T-helper 9 cell (primary cell): Measurements from ENCODE around the gene TAS2R41.
"Not testable (repeated sequence)": the region's sequence is repeated elsewhere in the genome, so short reads cannot be mapped to it uniquely, and the experiment has no call there.

Experiments used
- DNase-seq: peaks from one replicate; pipeline ENCODE4 v3.0.0-alpha.2; 2020

TAS2R41 gene

DNA sequence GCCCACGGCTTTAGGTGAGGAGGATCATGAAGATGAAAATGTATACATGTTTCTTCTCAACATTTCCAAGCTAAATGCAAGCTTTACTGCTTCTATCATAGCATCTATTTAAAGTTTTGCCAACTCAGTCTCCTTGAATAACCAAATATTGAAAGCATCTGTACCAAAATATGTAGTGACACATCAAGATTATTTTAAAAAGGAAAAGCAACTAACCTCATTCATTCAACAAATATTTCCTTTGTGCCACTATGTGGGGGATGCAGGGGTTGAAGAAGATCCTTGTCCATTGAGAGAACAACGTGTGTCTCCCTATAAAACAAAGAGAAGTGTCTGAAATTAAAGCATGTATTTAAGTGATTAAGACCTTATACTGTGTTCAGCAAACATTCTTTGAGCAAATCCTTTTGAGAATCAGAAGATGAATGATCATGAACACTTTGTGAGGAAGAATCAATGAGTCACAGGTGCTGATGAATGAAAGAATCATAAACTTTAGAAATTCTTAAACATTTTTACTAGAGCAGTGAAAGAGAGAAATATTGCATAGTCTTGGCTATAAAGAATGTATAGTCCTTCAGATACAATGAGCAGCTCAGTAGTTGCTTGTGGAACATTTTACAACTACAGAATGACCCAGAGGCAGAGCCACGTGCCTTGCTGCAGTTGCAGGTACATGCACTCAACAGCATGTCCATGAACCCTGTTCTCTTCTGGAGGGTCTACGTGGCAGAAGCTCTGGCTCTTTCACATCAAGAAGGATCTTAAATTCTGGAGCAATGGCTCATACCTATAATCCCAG lies 20.5 kb upstream of the TAS2R41 start:
- no peak for DNase-seq

DNA sequence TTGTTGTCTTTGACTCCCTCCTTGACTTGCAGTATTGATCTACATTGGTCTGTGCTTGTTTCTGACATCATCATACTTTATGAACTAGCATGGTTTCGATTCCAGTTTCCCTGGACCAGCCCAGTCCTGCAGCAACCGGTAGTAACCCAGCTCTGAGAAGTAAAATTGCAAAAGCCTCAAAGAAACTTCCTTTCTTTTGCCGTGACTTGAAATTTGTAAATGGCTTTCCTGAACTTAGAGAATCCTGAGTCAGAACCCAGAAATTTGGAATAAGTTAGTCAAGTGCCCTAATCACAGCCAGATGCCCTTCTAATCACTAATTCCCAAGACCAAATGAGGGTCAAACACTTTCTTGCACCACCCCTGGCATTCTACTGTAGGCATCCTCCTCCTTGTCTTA lies 19.4 kb upstream of the TAS2R41 start:
- DNase-seq = no peak

DNA sequence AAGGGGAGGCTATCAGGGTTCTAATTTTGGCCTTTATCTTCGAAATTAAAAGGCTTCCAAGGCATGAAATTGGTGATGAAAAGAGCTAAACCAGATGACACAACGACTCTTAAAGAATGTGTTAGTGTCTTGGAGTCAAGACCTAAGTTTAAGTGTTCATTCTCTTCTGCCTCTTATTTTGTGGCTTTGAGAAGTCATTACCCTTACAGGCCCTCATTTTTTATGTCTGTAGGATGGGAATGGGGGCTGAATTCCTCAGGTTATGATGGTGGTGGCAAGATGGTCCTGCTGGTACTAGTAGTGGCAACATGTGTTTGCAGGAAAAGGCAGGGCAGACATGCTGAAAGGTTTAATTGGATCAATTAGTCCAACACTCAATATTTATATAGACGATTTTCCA lies 19.0 kb upstream of the TAS2R41 start:
- no peak for DNase-seq

DNA sequence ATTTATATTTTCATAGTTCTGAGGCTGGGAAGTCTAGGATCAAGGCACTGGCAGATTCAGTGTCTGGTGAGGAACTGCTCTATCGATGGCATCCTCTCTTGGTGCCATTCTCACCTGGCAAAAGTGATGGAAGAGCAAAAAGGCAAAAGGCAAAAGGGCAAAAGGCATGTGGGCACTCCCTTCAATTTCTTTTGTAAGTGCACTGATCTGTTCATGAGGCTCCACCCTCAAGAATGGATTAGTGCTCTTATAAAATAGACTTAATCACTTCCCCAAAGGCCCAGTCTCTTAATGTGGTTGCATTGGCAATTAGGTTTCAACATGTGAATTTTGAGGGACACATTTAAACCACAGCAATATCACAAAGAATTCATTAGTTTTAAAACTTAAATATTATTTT lies 18.3 kb upstream of the TAS2R41 start:
- DNase-seq = no peak

DNA sequence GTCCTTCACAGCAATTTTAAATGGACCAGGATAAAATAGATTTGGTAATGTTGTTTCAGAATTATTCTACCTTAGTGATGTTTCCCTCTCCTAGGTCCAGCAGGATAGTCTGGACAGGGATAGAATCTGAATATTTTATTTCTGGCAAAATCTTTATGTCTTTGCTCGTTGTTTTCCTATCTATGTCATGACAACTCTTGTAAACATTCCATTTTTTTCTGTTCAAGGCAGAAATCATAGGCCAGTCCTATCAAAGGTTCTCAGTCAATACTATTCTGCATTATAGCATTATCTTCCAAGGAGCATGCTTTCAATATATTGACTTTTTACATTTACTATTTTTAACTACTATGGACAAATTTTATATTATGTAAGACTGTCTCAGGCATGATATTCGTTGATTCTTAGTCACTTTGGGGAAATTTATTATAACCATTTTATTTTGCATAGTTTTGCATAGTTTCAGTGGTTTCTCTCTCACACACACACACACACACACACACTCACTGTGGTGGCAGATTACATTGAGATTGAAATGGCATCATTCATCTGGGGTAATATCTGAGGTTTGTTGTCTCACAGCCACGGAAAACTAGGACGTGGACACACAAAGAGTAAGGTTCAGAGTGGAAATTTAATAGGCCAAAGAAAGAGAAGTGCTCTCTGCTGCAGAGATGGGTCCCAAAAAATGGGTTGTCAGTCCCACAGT lies 17.2 kb upstream of the TAS2R41 start:
- no peak for DNase-seq

DNA sequence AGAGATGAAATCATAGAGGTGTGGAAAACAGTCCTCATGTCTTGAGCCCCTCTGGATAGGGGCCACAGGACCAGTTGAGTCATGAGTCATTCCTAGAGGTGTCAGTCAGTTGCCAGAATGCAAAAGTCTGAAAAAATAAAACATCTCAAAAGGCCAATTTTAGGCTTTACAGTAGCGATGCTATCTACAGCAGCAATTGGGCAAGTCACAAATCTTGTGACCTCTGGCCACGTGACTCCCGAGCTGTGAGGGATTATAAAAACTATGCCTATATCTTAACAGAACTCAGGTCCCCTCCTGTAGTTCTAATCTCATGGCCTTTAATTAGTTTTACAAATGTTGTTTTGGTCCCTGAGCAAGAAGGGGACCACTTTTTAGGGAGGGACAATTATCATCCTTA lies 15.6 kb upstream of the TAS2R41 start:
- no peak for DNase-seq

DNA sequence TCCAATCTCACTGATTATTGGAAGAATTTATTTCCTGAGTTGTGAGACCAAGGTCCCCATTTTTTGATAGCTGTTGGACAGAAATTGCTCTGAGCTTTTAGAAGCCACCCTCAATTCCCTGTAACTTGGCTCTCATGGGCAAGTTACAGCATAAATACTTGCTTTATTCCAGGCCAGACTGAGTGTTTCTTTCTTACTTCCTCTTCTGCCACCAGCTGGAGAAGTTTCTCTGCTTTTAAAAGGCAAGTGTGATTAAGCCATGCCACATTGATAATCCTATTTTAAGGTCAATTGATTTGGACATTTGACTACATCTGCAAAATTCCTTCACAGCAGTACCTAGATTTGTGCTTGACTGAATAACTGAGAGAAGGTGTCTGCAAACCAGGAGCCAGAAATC lies 14.1 kb upstream of the TAS2R41 start:
- no peak for DNase-seq

DNA sequence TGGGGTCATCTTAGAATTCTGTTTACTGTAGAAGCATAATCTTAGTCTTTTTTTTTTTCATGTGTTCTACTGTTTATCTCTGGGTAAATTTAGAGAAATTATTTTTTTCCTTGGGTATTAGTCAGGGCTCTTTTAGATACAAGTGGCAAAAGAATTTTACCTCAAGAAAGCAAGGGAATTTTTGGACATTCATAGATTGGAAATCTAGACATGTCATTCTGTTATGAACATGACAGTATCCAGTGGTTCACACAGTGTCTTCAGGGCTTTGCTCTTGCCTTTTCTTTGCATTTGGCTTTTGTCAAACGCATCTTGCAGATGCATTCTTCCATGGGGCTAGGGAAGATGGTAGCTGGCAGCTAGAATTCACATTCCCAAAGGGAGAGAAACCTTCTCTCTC lies 13.7 kb upstream of the TAS2R41 start:
- DNase-seq = no peak

DNA sequence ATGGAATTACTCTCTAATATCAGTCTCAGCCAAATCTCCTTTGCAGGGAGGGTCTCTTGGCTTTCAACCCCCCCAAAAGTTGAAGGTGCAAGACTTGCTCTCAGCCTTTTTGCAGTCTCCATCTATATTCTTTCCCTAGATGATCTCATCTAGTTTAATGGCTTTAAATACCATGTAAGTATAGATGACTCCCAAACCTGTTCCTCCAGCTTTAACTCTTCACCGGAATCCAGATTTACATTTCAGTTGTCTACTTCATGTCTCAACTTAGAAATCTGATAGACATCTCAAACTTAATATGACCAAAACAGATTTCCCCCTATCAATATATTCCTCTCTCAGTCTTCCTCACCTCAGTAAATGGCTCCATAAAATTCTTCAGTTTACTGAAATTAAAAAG lies 9.9 kb upstream of the TAS2R41 start:
- DNase-seq = no peak

DNA sequence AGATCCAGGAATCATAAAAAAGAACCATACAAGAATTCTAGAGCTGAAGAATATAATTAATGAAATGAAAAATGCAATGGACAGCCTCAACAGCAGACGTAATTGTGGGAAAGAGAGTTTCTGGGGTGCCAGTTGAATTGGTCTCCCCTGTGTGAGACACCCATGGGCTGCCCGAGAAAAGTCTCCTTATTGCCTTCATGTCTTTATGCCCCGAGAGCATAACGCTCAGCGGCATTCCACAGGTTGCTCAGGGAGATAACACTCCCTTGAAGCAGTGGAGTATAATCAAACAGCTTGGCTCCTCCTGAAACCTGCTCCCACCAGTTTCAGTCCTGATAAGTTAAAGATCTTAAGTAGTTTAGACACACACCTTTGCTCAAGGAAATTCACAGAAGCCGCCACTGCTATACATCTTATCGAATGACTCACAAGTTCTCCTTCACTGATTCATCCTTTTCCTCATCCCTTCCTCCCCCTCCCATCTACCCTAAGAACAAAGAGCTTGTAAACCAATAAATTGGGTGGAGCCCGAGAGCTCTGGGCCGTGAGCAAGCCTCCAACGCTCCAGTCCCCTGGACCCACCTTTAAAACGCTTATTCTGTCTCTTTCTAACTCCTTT lies 5.5 kb upstream of the TAS2R41 start:
- not testable (repeated sequence) for DNase-seq

DNA sequence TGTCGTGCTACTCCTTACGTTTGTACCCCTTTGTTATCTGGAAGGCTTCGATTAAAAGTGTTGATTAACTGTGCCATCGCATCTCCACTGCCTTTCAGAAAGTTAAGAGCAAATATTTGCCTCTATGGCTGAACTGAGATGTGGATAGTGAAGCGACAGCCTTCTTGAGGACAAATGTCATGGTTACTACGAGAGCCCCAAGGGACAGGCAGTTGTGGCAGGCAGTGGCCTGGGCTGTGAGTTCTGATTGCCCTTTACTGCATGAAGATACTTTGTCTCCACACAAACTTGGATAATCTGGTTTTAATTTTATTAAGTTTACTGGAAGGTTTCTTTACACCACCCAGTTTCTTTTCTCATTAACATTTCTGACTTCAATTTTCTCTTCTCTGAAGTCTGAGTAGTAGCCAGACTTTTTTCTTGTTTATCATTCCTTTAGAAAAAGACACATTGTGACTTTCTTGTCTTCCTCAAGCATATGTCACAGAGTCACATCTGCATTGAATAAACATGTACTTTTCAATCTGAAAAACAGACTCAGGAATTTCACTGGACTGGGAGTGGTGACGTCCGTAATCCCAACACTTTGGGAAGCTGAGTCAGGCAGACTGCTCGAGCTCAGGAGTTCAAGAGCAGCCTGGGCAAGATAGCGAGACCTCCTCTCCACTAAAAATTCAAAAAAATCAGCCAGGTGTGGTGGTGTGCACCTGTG lies 1.5 kb downstream of the TAS2R41 start:
- DNase-seq = no peak

DNA sequence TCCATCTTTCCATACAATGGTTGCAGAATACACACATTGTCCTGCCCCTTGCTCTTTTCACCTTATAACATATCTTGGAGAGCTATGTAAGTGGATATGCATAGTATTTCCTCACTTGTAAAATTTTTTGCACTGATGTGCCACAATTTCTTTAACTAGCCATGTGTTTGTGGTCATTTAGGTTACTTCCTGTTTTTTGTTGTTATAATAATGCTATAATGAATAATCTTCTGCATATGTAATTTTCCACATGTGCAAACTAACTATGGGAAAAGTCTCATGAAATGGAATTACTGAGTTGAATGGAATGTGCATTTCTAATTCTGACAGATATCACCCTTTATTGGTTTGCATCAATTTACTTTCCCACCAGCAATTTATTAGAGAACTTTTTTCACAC lies 2.8 kb downstream of the TAS2R41 start:
- DNase-seq = no peak

DNA sequence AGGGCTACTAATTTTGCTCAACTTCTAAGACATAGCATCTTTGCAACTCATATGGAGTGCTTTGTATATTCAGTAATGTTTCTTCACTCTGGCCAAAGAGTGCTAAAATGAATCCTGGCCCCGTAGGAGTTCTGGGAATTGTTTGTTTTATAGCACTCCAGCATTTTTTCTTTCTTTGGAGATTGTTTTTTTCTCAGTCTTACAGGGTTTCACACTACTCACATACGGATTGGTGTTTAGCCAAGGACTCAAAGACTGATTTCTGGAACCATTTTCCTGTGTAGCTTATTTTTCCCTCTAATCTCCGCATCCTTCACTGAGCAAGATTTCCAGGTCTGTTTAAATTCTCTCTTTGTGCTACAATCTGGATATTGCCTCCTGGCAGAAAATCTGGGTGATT lies 6.4 kb downstream of the TAS2R41 start:
- no peak for DNase-seq

DNA sequence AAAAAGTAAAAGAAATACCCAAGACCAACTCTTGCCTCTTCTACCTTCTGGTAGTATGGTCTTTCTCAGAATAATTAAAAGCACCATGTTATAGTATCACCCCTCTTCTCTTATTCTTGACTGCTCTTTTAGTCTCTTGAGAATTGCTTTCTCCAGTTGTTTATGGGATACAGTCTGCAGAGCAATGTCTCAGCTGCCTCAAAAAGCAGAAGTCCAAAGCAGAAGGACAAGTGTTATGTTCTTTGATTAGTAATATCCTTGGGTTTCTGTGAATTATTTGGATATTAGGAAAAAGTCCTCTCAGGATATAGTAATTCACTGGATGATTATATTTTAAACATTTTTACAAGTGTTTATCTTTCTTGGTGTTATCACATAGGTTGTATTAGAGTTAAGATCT lies 7.4 kb downstream of the TAS2R41 start:
- no peak for DNase-seq

DNA sequence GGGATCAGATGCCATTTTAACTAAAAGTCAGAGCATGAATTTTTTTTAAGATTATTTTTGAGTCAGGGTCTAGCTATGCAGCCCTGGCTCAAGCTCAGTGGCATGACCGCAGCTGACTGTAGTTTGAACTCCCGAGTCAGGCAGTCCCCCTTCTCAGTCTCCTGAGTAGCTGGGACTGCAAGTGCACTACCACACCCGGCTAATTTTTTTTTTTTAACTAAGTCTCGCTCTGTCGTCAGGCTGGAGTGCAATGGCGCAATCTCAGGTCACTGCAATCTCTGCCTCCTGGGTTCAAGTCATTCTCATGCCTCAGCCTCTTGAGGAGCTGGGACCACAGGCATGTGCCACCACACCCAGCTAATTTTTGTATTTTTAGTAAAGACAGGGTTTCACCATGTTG lies 7.8 kb downstream of the TAS2R41 start:
- no peak for DNase-seq

DNA sequence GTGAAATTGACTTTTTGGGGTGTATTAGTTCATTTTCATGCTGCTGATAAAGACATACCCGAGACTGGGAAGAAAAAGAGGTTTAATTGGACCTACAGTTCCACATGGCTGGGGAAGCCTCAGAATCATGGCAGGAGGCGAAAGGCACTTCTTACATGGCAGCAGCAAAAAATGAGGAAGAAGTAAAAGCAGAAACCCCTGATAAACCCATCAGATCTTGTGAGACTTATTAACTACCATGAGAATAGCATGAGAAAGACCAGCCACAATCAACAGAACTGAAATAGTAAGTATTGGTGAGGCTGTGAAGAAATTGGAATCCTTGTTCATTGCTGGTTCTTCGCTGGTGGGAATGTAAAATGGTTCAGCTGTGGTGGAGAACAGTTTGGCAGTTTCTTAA lies 8.6 kb downstream of the TAS2R41 start:
- DNase-seq = not testable (repeated sequence)

DNA sequence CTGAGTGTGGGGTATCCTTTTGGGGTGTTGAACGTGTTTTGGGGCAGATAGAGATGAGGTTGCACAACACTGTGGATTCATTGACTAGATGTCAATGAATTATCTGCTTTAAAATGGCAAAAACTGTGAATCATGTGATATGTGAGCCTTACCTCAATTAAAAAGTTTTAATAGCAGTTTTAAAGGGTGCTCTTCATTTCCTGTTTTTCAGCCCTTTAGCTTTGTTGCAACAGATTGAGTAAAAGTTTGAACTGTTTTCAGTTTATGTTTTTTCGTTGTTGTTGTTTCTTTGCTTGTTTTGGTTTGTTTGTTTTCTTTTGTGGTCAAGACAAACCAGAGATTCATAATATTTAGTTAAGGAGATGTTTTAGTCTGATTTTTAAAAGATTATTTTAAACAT lies 9.4 kb downstream of the TAS2R41 start:
- no peak for DNase-seq

DNA sequence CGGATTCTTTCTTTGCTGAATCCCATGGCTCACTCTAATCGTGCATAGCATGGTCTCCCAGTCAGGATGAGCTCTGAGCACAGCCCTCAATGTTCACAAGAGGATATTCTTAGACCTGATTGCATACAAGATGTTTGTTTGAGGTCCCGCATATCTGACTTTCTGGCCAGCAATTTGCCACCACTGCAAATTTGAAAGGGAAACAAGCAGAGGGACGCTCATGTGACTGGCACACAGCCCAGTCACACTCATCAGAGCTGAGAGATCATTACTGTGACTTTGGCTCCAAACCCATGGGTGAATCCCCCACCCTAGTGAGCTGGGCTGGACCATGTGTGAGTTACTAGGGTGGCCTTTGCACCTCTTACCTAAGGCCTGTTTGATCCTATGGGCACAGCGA lies 9.9 kb downstream of the TAS2R41 start:
- no peak for DNase-seq

DNA sequence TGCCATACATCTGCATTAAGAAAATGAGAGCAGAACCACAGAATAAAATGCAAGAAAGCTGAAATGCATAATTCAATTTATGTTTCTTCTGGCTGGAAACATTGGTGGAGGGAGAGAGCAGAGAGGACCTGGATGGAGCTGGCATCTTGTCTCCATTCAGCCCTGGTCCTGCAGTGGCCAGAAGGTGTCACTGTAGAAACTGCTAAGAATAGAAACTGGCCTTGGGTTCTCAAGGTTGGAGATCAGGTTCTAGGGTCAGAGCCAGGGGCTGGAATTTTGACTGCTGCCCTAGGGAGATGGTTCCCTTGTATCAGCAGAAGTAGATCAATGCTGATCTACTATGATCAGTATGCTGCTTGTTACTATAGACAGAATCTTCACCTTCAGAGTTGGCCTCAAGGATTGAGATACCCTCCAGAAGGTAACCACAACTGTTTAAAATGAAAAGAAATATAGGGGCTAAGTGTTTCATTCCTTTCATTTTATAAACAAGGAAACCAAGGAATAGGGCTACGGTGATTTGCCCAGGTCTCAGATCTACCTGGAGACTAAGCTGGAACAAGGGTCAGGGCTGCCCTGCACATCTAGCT lies 13.1 kb downstream of the TAS2R41 start:
- no peak for DNase-seq

DNA sequence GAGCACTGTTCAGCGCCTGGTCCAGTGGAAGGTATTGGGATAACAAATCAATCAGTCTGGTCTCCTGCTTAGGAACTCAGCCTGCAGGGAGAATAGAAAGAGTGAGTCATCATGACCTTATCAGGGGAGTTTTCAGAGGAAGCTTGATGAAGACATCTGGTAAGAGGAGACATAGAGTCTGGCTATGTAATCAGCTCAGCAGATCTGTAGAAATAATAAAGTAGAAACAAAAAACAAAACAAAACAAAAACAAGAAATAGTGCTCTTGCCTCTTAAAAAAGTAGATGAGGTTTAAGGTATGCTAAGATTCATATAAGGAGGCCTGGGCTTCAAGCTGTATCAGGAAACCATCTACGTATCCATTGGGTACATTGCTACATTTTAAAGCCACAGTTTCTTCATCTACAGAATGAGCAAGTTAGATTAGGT lies 14.4 kb downstream of the TAS2R41 start:
- DNase-seq = no peak

DNA sequence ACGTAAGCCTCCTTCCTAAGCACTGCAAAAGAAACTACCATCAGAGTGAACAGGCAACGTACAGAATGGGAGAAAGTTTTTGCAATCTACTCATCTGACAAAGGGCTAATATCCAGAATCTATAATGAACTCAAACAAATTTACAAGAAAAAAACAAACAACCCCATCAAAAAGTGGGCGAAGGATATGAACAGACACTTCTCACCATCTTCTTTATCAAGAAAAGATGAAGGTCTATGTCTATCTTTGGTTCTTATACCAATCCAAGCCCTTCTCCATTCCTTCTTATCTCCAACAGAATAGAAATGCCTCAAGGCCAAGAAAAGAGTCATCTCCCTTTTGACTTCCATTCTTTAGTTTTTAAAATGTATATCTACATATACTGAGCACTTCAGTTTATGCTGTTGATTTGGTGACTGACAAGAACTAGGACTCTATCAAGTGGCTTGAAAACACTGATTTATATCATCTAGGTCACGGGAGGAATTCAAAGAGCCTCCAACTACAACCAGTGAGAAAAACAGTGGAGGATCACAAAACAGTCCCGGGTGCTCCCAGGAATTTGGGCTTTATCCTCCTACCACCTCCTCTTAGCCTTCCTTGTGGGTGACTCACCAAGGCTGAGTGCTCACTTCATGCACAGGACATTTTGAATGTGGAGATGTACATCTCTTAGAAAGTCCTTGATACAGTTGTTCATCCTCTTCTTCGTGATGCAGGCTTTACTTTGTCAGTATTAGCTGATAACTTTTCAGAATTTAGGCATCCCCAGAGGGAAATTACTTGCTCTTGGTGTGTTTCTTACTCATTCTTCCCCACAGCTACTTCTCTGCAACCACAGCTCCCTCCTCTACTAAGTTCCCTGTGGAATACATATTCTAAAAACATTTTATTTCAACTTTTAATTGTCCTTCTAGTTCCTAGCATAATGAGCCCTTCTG lies 15.4 kb downstream of the TAS2R41 start:
- DNase-seq = no peak

DNA sequence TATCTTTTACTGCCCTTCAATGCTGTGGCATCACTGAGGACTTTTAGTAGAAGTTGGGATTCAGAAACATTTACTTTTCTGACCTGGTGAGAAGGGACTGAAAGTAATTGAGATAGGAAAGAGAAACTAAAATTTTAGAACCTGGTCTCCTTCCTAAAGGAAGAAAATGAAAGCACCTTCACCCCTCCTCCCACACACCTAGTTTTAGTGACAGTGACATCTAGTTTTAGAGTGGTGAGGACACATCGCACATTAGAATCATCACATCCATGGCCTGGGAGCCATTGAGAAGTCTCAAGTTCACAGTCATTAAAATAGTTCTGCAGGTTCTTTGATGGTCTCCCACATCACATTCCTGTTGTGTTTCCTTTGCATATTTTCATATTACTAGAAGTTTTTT lies 16.1 kb downstream of the TAS2R41 start:
- no peak for DNase-seq
